Measurements from ENCODE around the gene RTN4R. TPM values are rescaled to one million over a fixed set of nuclear protein-coding genes. Genes with fewer than 3 reads are reported as not detected.
A peak's percentile ranks its signal among the peaks of the same experiment; 100 is the strongest.

Gene RTN4R
- total RNA-seq, 1 experiment from 2014 or later = 12.2 TPM

DNA sequence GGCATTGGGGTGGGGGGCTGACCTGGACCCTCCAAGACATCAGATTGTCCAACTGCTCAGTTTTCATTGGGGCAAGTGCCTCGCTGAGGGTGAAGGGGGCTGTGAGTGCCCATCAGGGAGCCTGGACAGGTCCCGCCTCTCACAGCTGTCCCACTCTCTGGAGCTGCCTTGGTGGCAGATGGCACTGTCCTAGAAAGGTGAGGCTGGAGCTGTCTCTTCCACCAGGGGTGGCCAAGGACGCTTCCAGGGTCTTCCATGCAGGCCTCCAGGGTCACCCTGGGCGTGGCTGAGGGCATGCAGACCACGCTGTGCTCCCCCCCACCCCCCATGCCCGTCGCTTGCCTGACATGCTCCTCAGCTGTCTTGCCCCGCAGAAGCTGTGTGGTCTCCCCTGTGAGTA, 63.8 kb downstream of the RTN4R start:
- no peak overlapping the region for H3K4me2 ChIP-seq (ENCODE audit: low read length)
- TF ChIP-seq EZH2 (IDR thresholded peaks at IDR 0.05; ENCODE audit: low read length, unreplicated experiment) = no peak
- TF ChIP-seq, protein P1, sequence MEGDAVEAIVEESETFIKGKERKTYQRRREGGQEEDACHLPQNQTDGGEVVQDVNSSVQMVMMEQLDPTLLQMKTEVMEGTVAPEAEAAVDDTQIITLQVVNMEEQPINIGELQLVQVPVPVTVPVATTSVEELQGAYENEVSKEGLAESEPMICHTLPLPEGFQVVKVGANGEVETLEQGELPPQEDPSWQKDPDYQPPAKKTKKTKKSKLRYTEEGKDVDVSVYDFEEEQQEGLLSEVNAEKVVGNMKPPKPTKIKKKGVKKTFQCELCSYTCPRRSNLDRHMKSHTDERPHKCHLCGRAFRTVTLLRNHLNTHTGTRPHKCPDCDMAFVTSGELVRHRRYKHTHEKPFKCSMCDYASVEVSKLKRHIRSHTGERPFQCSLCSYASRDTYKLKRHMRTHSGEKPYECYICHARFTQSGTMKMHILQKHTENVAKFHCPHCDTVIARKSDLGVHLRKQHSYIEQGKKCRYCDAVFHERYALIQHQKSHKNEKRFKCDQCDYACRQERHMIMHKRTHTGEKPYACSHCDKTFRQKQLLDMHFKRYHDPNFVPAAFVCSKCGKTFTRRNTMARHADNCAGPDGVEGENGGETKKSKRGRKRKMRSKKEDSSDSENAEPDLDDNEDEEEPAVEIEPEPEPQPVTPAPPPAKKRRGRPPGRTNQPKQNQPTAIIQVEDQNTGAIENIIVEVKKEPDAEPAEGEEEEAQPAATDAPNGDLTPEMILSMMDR (conservative IDR thresholded peaks at IDR 0.05; ENCODE audit: low read depth, low read length) = no peak
- no peak for TF ChIP-seq EZH2phosphoT487 (IDR thresholded peaks at IDR 0.05; ENCODE audit: borderline replicate concordance, low read length)
- H3K9ac ChIP-seq (ENCODE audit: low read length) = no peak overlapping the region
- peaks cover 4% of the 10 kb centered on the region; the same call in 1 of the 2 replicates for H3K27me3 ChIP-seq (ENCODE audit: low read length)
- H4K20me1 ChIP-seq (ENCODE audit: low read length) = no peaks in the 10 kb centered on the region
- no peaks in the 10 kb centered on the region for H3K36me3 ChIP-seq (ENCODE audit: low read depth, low read length)
- no peaks in the 10 kb centered on the region for H3F3A ChIP-seq (ENCODE audit: low read length, unreplicated experiment)
- CTCF ChIA-PET = no interaction called here
- no peak overlapping the region for H2AFZ ChIP-seq (ENCODE audit: low read length)
- intact Hi-C loops (cut with micrococcal nuclease) = no loop called here
- no peak for ATAC-seq
- H3K4me3 ChIP-seq (ENCODE audit: low read length) = no peak overlapping the region
- no TSS peak for BruUV-seq (replicated peaks)
- H3K9me3 ChIP-seq (ENCODE audit: low read length) = no peaks in the 10 kb centered on the region
- peaks cover 14% of the 10 kb centered on the region; the same call in 1 of the 2 replicates for H3K4me1 ChIP-seq (ENCODE audit: insufficient read depth, low read length)
- no peak overlapping the region for H3K27ac ChIP-seq (ENCODE audit: low read length)
- POLR2A ChIA-PET (ENCODE audit: unreplicated experiment) = no interaction called here
- no peak for DNase-seq
- H3K79me2 ChIP-seq (ENCODE audit: low read length) = no peaks in the 10 kb centered on the region
- H3K9me2 ChIP-seq (replicated peaks; ENCODE audit: low read length) = no peaks in the 10 kb centered on the region

DNA sequence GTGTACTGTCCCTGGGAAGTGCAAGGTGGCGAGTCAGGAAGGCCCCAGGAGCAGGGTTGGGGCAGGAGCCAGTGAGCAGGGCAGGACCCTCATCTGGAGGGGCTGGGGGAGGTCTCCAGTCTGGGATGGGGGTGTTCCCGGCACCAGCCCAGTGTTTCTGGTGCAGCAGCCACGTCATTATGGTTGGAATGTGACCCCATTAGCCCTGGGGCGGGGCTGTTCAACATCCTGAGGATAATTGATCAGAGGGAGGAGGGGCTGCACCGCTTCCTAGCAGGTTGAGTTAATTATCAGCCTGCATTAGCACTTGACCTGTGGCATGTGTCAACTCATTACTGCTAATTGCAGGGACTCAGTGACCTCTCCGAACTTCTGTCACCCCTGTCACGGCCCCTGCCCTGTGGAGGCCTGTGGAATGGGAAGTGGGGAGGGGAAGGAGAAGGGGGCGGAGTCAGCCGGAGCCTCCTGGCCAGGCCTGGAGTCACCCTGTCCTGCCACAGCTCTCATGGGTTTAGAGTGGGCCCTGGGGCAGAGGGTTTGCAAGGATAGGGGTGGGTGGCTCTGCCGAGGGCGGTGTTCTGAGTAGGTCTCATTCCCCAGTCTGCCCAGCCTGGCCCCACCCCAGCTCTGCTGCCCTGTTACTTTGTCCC, 64.4 kb downstream of the RTN4R start:
- H3K27me3 ChIP-seq (ENCODE audit: low read length) = peaks cover 5% of the 10 kb centered on the region; the same call in 1 of the 2 replicates
- intact Hi-C loops (cut with micrococcal nuclease) = no loop called here
- no peaks in the 10 kb centered on the region for H3K9me2 ChIP-seq (replicated peaks; ENCODE audit: low read length)
- H3K4me3 ChIP-seq (ENCODE audit: low read length) = no peak overlapping the region
- H3K9ac ChIP-seq (ENCODE audit: low read length) = no peak overlapping the region
- TF ChIP-seq EZH2 (IDR thresholded peaks at IDR 0.05; ENCODE audit: low read length, unreplicated experiment) (no peak), EZH2phosphoT487 (IDR thresholded peaks at IDR 0.05; ENCODE audit: borderline replicate concordance, low read length) (no peak)
- TF ChIP-seq, protein P1 (conservative IDR thresholded peaks at IDR 0.05; ENCODE audit: low read depth, low read length) = no peak
- ATAC-seq (no peak), DNase-seq (peak; percentile 18)
- no peaks in the 10 kb centered on the region for H3K36me3 ChIP-seq (ENCODE audit: low read depth, low read length)
- no peaks in the 10 kb centered on the region for H4K20me1 ChIP-seq (ENCODE audit: low read length)
- peaks cover 14% of the 10 kb centered on the region; the same call in 1 of the 2 replicates for H3K4me1 ChIP-seq (ENCODE audit: insufficient read depth, low read length)
- H2AFZ ChIP-seq (ENCODE audit: low read length) = no peak overlapping the region
- H3K9me3 ChIP-seq (ENCODE audit: low read length) = no peaks in the 10 kb centered on the region
- H3K79me2 ChIP-seq (ENCODE audit: low read length) = no peaks in the 10 kb centered on the region
- ChIA-PET POLR2A (ENCODE audit: unreplicated experiment) (no interaction called here), CTCF (no interaction called here)
- no peak overlapping the region for H3K4me2 ChIP-seq (ENCODE audit: low read length)
- no peak overlapping the region for H3K27ac ChIP-seq (ENCODE audit: low read length)
- no TSS peak for BruUV-seq (replicated peaks)
- no peaks in the 10 kb centered on the region for H3F3A ChIP-seq (ENCODE audit: low read length, unreplicated experiment)

DNA sequence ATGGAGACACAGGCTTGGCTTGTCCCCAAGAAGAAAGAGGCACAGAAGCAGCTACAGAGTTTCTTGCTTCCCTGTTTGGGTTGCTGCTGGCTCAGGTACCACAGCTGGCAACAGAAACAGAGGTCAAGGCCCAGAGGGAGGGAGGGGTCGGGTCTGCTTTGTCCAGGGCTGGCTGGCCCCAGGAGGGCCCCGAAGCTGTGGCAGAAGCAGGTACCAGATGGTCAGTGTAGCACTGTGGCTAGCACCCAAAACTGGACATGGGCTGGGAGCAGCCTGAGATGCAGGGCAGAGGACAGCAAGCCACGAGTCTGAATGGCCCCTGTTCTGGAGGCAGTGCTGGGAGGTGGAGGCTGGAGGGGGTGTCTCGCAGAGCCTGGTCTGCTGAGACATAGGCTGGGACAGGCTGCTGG, 65.0 kb downstream of the RTN4R start:
- H3K9ac ChIP-seq (ENCODE audit: low read length) = no peak overlapping the region
- H3K9me3 ChIP-seq (ENCODE audit: low read length) = no peaks in the 10 kb centered on the region
- H3K4me3 ChIP-seq (ENCODE audit: low read length) = no peak overlapping the region
- H3K4me1 ChIP-seq (ENCODE audit: insufficient read depth, low read length) = peaks cover 14% of the 10 kb centered on the region; the same call in 1 of the 2 replicates
- H3K79me2 ChIP-seq (ENCODE audit: low read length) = no peaks in the 10 kb centered on the region
- H2AFZ ChIP-seq (ENCODE audit: low read length) = no peak overlapping the region
- no peaks in the 10 kb centered on the region for H3K36me3 ChIP-seq (ENCODE audit: low read depth, low read length)
- CTCF ChIA-PET = no interaction called here
- POLR2A ChIA-PET (ENCODE audit: unreplicated experiment) = interaction anchor here (0.6 kb wide), 1 partner anchor 36 kb away, joined by 5 read pairs; no protein-coding TSS in a partner anchor
- H3K4me2 ChIP-seq (ENCODE audit: low read length) = no peak overlapping the region
- BruUV-seq (replicated peaks) = no TSS peak
- no peak for DNase-seq
- H3K9me2 ChIP-seq (replicated peaks; ENCODE audit: low read length) = no peaks in the 10 kb centered on the region
- H3K27ac ChIP-seq (ENCODE audit: low read length) = no peak overlapping the region
- intact Hi-C loops (cut with micrococcal nuclease) = no loop called here
- H4K20me1 ChIP-seq (ENCODE audit: low read length) = no peaks in the 10 kb centered on the region
- ATAC-seq = no peak
- no peaks in the 10 kb centered on the region for H3F3A ChIP-seq (ENCODE audit: low read length, unreplicated experiment)
- TF ChIP-seq, protein P1 (conservative IDR thresholded peaks at IDR 0.05; ENCODE audit: low read depth, low read length) = no peak
- TF ChIP-seq EZH2phosphoT487 (IDR thresholded peaks at IDR 0.05; ENCODE audit: borderline replicate concordance, low read length) = no peak
- TF ChIP-seq EZH2 (IDR thresholded peaks at IDR 0.05; ENCODE audit: low read length, unreplicated experiment) = no peak
- peaks cover 8% of the 10 kb centered on the region; the same call in 1 of the 2 replicates for H3K27me3 ChIP-seq (ENCODE audit: low read length)

Data from PC-3 (cell line).